Suprapubic skin (tissue), 3 donors: ENCODE data around the gene NAA10.

Source experiments
- CTCF ChIP-seq, 2 donors: fragments of 200-600 bp in 1 of 2; fragments of 450-650 bp in 1 of 2; sonication (generic) in 1 of 2; IDR thresholded peaks; one replicate each; pipeline ENCODE4 v1.5.1; 2016 to 2019; ENCODE audit warnings: antibody characterized with exemption in 2 of 2, mild to moderate bottlenecking in 1 of 2, moderate library complexity in 1 of 2
- POLR2A ChIP-seq, 2 donors: fragments of 450-650 bp; IDR thresholded peaks; one replicate each; pipeline ENCODE4 v1.6.1; 2017; ENCODE audit warnings: antibody characterized with exemption in 2 of 2, mild to moderate bottlenecking in 2 of 2, moderate library complexity in 2 of 2

DNA sequence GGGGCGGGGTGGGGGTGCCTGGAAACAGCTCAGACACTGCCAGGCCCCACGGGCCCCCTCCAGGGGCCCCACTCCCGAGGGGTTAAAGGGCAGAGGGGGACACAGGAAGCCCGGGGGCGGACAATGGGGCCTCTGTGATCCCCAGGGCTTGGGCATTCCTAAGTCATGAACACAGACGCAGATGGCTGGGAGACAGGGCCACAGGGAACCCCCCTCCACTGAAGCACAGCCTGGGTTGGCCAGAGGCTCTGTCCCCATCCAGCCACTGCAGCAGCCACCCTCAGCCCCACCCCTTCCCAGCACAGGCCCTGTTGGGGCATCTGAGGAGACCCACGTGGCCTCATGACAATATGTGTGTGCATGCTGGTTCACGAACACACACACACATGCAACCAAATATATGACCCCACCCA, 52.7 kb downstream of the NAA10 start:
- TF ChIP-seq CTCF (IDR thresholded peaks at IDR 0.05) (no peak), POLR2A (IDR thresholded peaks at IDR 0.05) (no peak)
